GM06990 (cell line): ENCODE results near the gene FALEC.

ENCODE experiments used
- DNase-seq: peaks from one replicate; pipeline ENCODE4 v3.0.0-alpha.2; 2011; ENCODE audit not compliant: insufficient read length; ENCODE audit errors: extremely low read depth
- H3K27me3 ChIP-seq: replicated peaks from 2 replicates; pipeline ENCODE4 v1.6.0; 2011; ENCODE audit warnings: low read length; ENCODE audit not compliant: control insufficient read depth, insufficient read depth
- H3K36me3 ChIP-seq: 2 replicates; pipeline ENCODE4 v1.5.1; 2011; ENCODE audit warnings: low read length; ENCODE audit not compliant: control insufficient read depth, insufficient read depth
- H3K4me3 ChIP-seq: replicated peaks from 2 replicates; pipeline ENCODE4 v1.5.1; 2011; ENCODE audit warnings: low read depth, mild to moderate bottlenecking, control low read depth, low read length
- CTCF ChIP-seq: IDR thresholded peaks from 2 replicates; pipeline ENCODE4 v1.5.1; 2011; ENCODE audit warnings: low read length, control low read depth, mild to moderate bottlenecking, inconsistent platforms; ENCODE audit not compliant: insufficient read depth, poor library complexity, severe bottlenecking

Gene FALEC

GRCh38 chr1:150575072-150575489 is 59.5 kb downstream of the FALEC start:
- Histone ChIP-seq H3K27me3 (no peaks in the 10 kb centered on the region), H3K36me3 (peaks cover 26% of the 10 kb centered on the region), H3K4me3 (peak overlapping the region; percentile 100)
- no peak for DNase-seq
- no peak for TF ChIP-seq CTCF

GRCh38 chr1:150575518-150576366 is 60.2 kb downstream of the FALEC start:
- H3K27me3 ChIP-seq = no peaks in the 10 kb centered on the region
- TF ChIP-seq CTCF = no peak
- no peak for DNase-seq
- H3K36me3 ChIP-seq = peaks cover 26% of the 10 kb centered on the region
- peak overlapping the region; percentile 100 for H3K4me3 ChIP-seq

- TF ChIP-seq CTCF = no peak
- H3K4me3 ChIP-seq = peak overlapping the region; percentile 100
- DNase-seq = no peak
- peaks cover 26% of the 10 kb centered on the region for H3K36me3 ChIP-seq
- H3K27me3 ChIP-seq = no peaks in the 10 kb centered on the region
Measured at GRCh38 chr1:150576367-150576711, 60.8 kb downstream of the FALEC start.

- no peak for DNase-seq
- peaks cover 26% of the 10 kb centered on the region for H3K36me3 ChIP-seq
- no peak for TF ChIP-seq CTCF
- no peaks in the 10 kb centered on the region for H3K27me3 ChIP-seq
- peak overlapping the region; percentile 100 for H3K4me3 ChIP-seq
Measured at GRCh38 chr1:150576794-150577556, 61.4 kb downstream of the FALEC start.

- H3K27me3 ChIP-seq = no peaks in the 10 kb centered on the region
- peaks cover 26% of the 10 kb centered on the region for H3K36me3 ChIP-seq
- no peak for DNase-seq
- TF ChIP-seq CTCF = no peak
- H3K4me3 ChIP-seq = peak overlapping the region; percentile 100
Measured at GRCh38 chr1:150577557-150578271, 62.2 kb downstream of the FALEC start.
